ENCODE measurements around the gene RBBP4. TPM values are rescaled to one million over a fixed set of nuclear protein-coding genes. Genes with fewer than 3 reads are reported as not detected.

The RBBP4 gene
- total and polyA plus RNA-seq, 2 of the 13 experiments (the other 11 are each of a cell fraction or from before 2014, with no cell fraction given), result 64.4 to 166 TPM

DNA sequence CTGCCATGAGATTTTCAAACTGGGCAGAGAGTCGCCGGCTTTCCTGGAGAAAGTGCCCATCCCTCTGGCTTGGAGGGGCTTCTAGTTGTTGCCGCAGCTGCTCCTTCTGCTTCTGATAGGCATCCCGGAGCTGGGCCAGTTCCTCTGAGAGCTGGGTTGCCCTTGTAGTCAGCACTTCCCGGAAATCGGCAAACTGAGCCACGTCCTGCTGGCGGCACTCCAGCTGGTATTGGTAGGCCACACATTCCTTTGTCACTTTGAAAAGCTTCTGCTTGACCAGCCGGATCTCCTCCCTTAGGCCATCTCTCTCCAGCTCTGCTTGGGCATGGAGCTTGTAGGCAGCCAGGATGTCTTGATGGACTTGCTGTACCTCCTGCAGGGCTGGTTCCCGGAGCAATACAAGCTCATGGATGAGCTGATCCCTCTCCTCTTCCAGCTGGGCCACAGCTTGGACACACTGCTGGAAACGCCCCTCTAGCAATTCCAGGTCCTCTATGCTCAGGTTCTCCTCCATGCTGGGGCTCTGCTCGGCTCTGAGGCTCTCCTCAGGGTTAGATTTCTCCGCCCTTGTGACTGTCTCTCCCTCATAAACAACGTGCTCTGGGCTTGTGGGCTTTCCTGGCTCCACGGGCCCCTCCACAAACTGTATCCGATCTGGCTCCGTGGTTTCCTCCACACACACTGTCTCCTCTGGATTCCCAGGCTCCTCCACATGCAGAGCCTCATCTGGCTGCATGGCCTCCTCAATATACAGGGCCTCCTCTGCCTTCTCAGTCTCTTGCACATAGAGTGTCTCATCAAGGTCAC, 44.3 kb downstream of the RBBP4 start:
- POLR2A ChIA-PET, result interaction anchor here (0.6 to 3.0 kb wide), 14 partner anchors 9 to 432 kb away, joined by 3 to 31 read pairs (median 6); partner anchors contain the start of genes RBBP4 and ZBTB8OS
- no peaks in the 10 kb centered on the region for H3K27me3 ChIP-seq (ENCODE audit: control insufficient read depth in 1 of 2, insufficient read depth in 2 of 2, low read length in 2 of 2)
- WGBS (ENCODE audit: low lambda C conversion rate), result 4% methylated on average over 12 of the region's 17 CpGs
- ATAC-seq (peak; percentile 80), DNase-seq (ENCODE audit: low spot score) (peak; percentile 81), FAIRE-seq (peak; percentile 50)
- peaks cover 4% of the 10 kb centered on the region for H3K79me2 ChIP-seq (ENCODE audit: insufficient read depth, low read length)
- peak overlapping the region; percentile 81 for H3K9ac ChIP-seq (ENCODE audit: insufficient read depth, low read depth, low read length)
- H4K20me1 ChIP-seq (ENCODE audit: insufficient read depth, low read length), result no peaks in the 10 kb centered on the region
- H3K36me3 ChIP-seq (replicated peaks in 1 of 2; ENCODE audit: control insufficient read depth in 1 of 2, insufficient read depth in 2 of 2, low read length in 2 of 2), result no peaks in the 10 kb centered on the region
- H3K4me2 ChIP-seq (ENCODE audit: low read depth, low read length), result peak overlapping the region; percentile 96
- H3K27ac ChIP-seq (ENCODE audit: extremely low read length, insufficient read depth, low read length), result peak overlapping the region; percentile 95
- CTCF ChIA-PET (ENCODE audit: low intra/inter-chr PET ratio, low total read pairs), result no interaction called here
- H3K4me3 ChIP-seq (replicated peaks in 1 of 3; ENCODE audit: insufficient read depth in 1 of 3, low read depth in 2 of 3, low read length in 3 of 3), result peak overlapping the region; percentile 55 to 78 (median 73)
- in situ Hi-C loops (cut with HindIII; ENCODE audit: extremely low pct_ligation_motif_present, low pct_unique_long_range_greater_than_20kb) (no loop called here), intact Hi-C loops (cut with micrococcal nuclease; ENCODE audit: unreplicated experiment) (loop anchor here (2.0 kb wide), 1 partner anchor 44 kb away; the partner anchor contains the start of genes RBBP4 and ZBTB8OS)
- H2AFZ ChIP-seq (ENCODE audit: low read length), result peak overlapping the region; percentile 90
- no peaks in the 10 kb centered on the region for H3K9me3 ChIP-seq (ENCODE audit: low read length)
- TSS peak; percentile 78 for BruUV-seq (replicated peaks)
- peaks cover 27% of the 10 kb centered on the region for H3K4me1 ChIP-seq (ENCODE audit: insufficient read depth, low read length)
- TF ChIP-seq CENPT (CRISPR knock-in tag; IDR thresholded peaks at IDR 0.05; ENCODE audit: low read depth) (no peak), RARG (CRISPR knock-in tag; IDR thresholded peaks at IDR 0.05; ENCODE audit: low read depth) (no peak), ZNF850 (CRISPR knock-in tag; conservative IDR thresholded peaks at IDR 0.05) (no peak), ZNF414 (CRISPR knock-in tag; IDR thresholded peaks at IDR 0.05) (no peak), CAMTA2 (CRISPR knock-in tag; IDR thresholded peaks at IDR 0.05; ENCODE audit: borderline replicate concordance) (peak; percentile 66; the same call in 1 of the 2 replicates), JDP2 (CRISPR knock-in tag; IDR thresholded peaks at IDR 0.05; ENCODE audit: borderline replicate concordance) (no peak), KMT2B (CRISPR knock-in tag; IDR thresholded peaks at IDR 0.05) (peak; percentile 36; the same call in 1 of the 2 replicates), LBX2 (CRISPR knock-in tag; IDR thresholded peaks at IDR 0.05; ENCODE audit: borderline replicate concordance) (0 out of 2 replicates have a peak, but pooled peaks have one; percentile 4), ZNF761 (CRISPR knock-in tag; conservative IDR thresholded peaks at IDR 0.05) (peak; percentile 75; the same call in 1 of the 2 replicates), ZNF296 (CRISPR knock-in tag; conservative IDR thresholded peaks at IDR 0.05) (peak; percentile 64), NFKBIZ (CRISPR knock-in tag; IDR thresholded peaks at IDR 0.05) (0 out of 2 replicates have a peak, but pooled peaks have one; percentile 6), BCL3 (CRISPR knock-in tag; IDR thresholded peaks at IDR 0.05) (peak; percentile 27; the same call in 1 of the 2 replicates), ZFP91 (CRISPR knock-in tag; IDR thresholded peaks at IDR 0.05; ENCODE audit: borderline replicate concordance) (0 out of 2 replicates have a peak, but pooled peaks have one; percentile 60), SRY (CRISPR knock-in tag; IDR thresholded peaks at IDR 0.05) (0 out of 2 replicates have a peak, but pooled peaks have one; percentile 43), ETV5 (CRISPR knock-in tag; IDR thresholded peaks at IDR 0.05; ENCODE audit: borderline replicate concordance) (peak; percentile 48; the same call in 1 of the 2 replicates)
- TF ChIP-seq, protein P1, sequence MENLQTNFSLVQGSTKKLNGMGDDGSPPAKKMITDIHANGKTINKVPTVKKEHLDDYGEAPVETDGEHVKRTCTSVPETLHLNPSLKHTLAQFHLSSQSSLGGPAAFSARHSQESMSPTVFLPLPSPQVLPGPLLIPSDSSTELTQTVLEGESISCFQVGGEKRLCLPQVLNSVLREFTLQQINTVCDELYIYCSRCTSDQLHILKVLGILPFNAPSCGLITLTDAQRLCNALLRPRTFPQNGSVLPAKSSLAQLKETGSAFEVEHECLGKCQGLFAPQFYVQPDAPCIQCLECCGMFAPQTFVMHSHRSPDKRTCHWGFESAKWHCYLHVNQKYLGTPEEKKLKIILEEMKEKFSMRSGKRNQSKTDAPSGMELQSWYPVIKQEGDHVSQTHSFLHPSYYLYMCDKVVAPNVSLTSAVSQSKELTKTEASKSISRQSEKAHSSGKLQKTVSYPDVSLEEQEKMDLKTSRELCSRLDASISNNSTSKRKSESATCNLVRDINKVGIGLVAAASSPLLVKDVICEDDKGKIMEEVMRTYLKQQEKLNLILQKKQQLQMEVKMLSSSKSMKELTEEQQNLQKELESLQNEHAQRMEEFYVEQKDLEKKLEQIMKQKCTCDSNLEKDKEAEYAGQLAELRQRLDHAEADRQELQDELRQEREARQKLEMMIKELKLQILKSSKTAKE (CRISPR knock-in tag; IDR thresholded peaks at IDR 0.05; ENCODE audit: borderline replicate concordance), result no peak
